Inflammatory macrophage treated with lipopolysaccharide for 1 hour (primary cell): ENCODE measurements around the gene SELL.
"Not testable (repeated sequence)": the region's sequence is repeated elsewhere in the genome, so short reads cannot be mapped to it uniquely, and the experiment has no call there.

Source experiments
- DNase-seq, 2 donors: peaks; one replicate each; pipeline ENCODE4 v3.0.0-alpha.2; 2020 to 2022

SELL gene

DNA sequence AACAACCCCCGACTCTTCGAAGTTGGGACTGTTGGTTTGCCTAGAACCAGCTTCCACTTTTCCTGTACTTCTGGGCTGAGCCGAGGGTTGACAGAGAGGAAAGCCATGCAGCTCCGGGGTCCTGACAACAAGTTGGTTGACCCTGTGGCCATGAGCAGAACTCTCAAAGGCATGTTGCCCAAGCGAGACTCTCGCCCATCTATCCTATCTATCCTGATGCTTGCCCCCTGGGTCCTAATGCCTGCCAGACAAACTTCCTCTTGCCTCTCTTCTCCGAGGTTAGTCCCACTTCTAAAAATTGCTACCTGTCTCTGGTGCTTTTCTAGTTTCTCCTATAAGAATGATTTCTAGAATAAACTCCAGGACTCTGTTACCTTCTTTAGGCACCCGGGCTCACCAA, 48.7 kb downstream of the SELL start:
- DNase-seq, result not testable (repeated sequence)

DNA sequence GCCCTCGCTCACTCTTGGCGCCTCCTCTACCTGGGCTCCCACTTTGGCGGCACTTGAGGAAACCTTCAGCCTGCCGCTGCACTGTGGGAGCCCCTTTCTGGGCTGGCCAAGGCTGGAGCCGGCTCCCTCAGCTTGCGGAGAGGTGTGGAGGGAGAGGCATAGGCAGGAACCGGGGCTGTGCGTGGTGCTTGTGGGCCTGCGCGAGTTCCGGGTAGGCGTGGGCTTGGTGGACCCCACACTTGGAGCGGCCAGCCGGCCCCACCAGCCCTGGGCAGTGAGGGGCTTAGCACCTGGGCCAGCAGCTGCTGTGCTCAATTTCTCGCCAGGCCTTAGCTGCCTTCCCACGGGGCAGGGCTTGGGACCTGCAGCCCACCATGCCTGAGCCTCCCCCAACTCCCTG, 50.4 kb downstream of the SELL start:
- DNase-seq, result not testable (repeated sequence)

DNA sequence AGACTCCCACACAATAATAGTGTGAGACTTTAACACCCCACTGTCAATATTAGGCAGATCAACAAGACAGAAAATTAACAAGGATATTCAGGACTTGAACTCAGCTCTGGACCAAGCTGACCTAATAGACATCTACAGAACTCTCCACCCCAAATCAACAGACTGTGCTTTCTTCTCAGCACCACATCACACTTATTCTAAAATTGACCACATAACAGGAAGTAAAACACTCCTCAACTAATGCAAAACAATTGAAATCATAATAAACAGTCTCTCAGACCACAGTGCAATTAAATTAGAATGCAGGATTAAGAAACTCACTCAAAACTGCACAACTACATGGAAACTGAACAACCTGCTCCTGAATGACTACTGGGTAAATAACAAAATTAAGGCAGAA, 52.6 kb downstream of the SELL start:
- DNase-seq, result not testable (repeated sequence)

DNA sequence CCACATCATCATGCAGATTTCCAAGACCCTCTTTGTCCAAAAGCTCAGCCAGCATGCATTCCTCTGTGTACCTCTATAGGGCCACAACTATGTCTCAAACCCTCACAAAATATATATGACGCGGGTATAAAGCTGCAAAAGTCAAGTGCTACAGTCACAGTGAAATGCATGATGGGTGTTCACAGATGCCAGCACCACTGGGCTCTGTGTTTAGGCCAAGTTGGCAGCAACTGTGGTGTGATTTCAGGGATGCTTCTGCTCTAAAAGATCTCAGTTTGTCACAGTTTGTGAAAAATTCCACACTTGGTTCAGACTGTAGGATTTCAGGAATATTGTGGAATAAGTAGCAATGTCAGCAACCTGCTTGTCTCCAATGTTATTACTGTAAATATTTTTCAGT, 57.5 kb downstream of the SELL start:
- DNase-seq, result no peak

DNA sequence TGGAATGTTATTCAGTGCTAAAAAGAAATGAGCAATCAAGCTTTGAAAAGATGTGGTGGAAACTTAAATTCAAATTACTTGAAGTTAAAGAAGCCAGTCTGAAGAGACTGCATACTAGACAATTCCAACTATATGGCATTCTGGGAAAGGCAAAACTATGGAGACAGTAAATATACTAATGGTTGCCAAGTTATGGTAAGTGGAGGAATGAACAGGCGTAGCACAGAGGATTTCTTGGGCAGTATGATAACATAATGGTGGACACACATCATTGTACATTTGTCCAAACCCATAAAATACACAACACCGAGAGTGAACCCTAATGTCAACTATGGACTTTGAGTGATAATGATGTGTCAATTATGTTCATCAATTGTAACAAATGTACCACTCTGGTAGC, 60.4 kb downstream of the SELL start:
- no peak for DNase-seq

DNA sequence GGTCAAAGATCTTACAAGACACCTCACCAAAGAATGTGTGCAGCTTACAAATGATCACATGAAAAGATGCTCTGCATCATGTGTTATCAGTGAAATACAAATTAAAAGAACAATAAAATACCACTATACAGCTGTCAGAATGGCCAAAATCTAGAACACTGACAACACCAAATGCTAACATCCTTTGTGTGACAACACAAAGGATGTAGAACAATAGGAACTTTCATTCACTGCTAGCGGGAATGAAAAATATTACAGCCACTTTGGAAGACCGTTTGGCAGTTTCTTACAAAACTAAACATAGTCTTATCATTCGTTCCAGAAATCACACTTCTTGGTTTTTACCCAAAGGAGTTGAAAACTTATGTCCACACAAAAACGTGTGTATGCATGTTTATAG, 60.9 kb downstream of the SELL start:
- no peak for DNase-seq

DNA sequence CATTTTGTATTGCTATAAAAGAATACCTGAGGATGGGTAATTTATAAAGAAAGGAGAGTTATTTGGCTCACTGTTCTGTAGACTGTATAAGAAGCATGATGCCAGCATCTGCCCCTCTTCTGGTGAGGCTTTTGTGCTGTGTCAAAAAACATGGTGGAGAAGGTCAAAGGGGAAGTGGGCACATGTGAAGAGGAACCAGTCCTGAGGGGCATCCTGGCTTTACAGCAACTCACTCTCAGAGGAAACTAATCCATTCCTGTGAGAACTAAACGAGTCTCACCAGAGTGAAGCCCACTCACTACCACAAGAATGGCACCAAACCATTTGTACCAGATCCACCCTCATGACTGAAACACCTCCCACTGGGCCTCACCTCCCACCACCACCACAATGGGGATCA, 62.7 kb downstream of the SELL start:
- no peak for DNase-seq

DNA sequence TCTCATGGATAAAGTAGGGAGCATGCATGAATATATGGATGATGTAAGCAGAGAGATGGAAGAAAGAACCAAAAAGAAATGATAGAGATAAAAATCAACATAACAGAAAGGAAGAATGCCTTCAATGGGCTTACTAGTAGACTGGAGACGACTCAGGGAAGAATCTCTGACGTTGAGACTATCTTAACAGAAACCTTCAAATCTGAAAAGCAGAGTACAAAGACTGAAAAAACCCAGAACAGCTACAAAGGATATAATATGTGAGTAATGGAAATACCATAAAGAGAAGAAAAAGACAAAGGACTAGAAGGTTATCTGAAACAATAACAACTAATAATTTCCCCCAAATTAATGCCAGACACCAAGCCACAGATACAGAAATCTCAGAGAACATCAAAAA, 63.2 kb downstream of the SELL start:
- no peak for DNase-seq

DNA sequence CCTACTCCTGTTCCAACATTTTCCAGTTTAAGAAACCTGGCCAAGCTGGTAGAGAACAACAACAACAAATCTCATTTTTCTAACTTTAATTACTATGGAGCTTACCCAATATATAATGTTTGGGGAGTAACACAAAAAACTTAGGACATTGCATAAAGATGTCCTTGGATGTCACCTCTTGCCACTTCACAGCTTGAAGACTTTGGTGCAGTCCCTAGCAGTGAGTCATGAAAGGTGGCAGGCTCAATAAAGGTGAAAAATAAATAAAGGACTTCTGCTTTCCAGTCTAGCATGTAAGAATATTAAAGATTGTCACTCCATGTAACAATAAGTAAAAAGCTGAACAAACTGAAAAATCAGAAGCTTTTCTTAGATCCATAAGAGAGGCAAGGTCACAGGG, 63.9 kb downstream of the SELL start:
- DNase-seq, result no peak

DNA sequence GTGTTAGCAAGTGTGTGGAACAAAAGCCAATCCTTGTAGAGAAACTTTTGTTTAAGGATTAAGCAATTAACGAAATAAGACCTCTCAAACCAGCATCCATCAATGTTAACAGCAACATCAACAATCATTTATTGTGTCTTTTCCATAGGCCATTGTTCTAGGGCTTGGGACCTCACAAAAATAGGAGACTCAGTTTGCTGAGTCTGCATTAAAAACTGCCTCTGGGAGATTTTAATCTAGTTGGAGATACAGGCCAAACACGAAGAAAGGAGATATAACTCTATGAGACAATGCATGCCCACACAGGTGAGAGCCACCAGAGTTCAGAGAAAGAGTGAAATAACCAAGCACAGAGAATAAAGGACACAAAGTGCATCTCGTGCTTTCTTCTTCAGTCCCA, 67.1 kb downstream of the SELL start:
- DNase-seq, result no peak
